Spinal cord (tissue), 10 donors: ENCODE data around the gene VARS1. TPM values are rescaled to one million over a fixed set of nuclear protein-coding genes. Genes with fewer than 3 reads are reported as not detected.

Experiments used
- DNase-seq, 6 donors: peaks; one replicate each; pipeline versions ENCODE4 v3.0.0 to v3.0.0-alpha.2; 2013 to 2015; ENCODE audit warnings: low spot score in 6 of 6, low read depth in 4 of 6
- H3K27ac ChIP-seq: one replicate; pipeline ENCODE4 v1.5.1; 2013; ENCODE audit warnings: low read depth, low read length, control low read depth
- H3K27me3 ChIP-seq: one replicate; pipeline ENCODE4 v1.6.1; 2013; ENCODE audit warnings: low read length; ENCODE audit not compliant: control insufficient read depth, insufficient read depth
- H3K36me3 ChIP-seq: one replicate; pipeline ENCODE4 v1.6.1; 2013; ENCODE audit warnings: low read length; ENCODE audit not compliant: control insufficient read depth, insufficient read depth
- H3K4me1 ChIP-seq: one replicate; pipeline ENCODE4 v1.6.1; 2013; ENCODE audit warnings: low read length; ENCODE audit not compliant: control insufficient read depth, insufficient read depth
- H3K4me3 ChIP-seq: one replicate; pipeline ENCODE4 v1.5.1; 2013; ENCODE audit warnings: low read depth, low read length, control low read depth
- H3K9me3 ChIP-seq: one replicate; pipeline ENCODE4 v1.6.1; 2013; ENCODE audit warnings: low read length; ENCODE audit not compliant: control insufficient read depth, insufficient read depth
- whole genome bisulfite sequencing: methylation state at CpG from one replicate; pipeline ENCODE4 v1.1.5; 2013; ENCODE audit warnings: missing lambda C conversion rate; ENCODE audit not compliant: insufficient coverage; 5-methylcytosine and 5-hydroxymethylcytosine counted together
- polyA plus RNA-seq, 2 donors: library from polyadenylated mRNA; unstranded; fragments of 120-200 nt; gene quantifications; one replicate each; pipeline ENCODE4 v1.2.1, GENCODE V29; 2013; ENCODE audit not compliant: insufficient read length in 2 of 2
- total RNA-seq, 2 donors: library from RNA; depleted of rRNA in 1 of 2; stranded (reverse); fragments of 120-200 nt in 1 of 2; fragments of >200 nt in 1 of 2; gene quantifications; one replicate each; pipeline versions ENCODE4 v1.2.3 to v1.2.4, GENCODE V29; 2013 to 2014
- donor health status: healthy.

The VARS1 gene
- total and polyA plus RNA-seq, 4 donors, result 25.3 to 70.6 (median 50.8) TPM

DNA sequence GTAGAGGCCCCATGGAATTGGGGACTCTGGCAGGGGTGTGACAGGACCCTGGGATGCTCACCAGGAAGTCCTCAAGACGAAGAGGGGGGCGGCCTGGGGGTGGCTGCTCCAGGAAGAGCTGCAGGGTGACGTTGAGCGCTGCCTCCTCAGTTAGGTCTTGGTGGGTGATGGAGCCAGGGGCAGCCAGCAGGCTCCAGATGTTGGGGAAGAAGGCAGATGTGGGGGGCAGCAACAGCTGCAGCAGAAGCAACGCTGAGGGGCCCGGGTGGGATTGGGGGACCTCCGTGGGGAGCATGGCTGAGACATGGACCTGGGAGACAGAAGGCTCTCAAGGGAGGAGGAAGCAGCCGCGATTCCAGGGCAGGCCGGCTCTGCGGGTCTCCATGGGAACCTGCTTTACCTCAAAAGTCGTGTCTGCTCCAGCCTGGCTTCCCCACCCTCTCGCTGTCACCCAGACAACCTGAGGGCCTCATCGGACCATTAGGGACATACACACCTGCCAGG is 19.0 kb downstream of the VARS1 start:
- Histone ChIP-seq H3K27me3 (no peaks in the 10 kb centered on the region), H3K36me3 (peaks cover 59% of the 10 kb centered on the region), H3K9me3 (no peaks in the 10 kb centered on the region), H3K4me3 (no peak overlapping the region), H3K27ac (no peak overlapping the region), H3K4me1 (peaks cover 17% of the 10 kb centered on the region)
- WGBS, result 50% methylated on average over 14 of the region's 14 CpGs
- no peak for DNase-seq

GRCh38 chr6:31775633-31776484 is 19.7 kb downstream of the VARS1 start:
- 89% methylated on average over 32 of the region's 32 CpGs for WGBS
- no peak overlapping the region for H3K27ac ChIP-seq

DNA sequence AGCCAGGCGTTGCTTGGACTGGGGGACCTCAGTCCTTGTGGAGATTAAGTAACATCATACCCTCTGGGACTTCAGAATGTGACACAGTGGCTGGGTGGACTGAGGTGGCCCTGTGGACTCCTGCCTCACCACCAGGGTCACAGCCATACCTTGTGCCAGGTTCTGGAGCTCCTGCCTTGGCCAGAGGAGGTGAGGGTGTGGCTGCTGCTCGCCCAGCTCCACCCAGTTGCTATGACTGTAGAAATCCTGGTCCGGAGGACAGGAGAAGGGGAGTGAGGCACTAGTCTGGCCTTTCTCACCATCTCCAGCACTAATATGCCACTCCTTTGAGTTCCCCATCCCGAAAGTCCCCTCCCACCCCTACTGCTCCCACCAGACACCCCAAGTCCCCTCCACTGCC is 20.4 kb downstream of the VARS1 start:
- Histone ChIP-seq H3K36me3 (peaks cover 45% of the 10 kb centered on the region), H3K4me3 (no peak overlapping the region), H3K4me1 (peaks cover 17% of the 10 kb centered on the region), H3K9me3 (no peaks in the 10 kb centered on the region), H3K27me3 (no peaks in the 10 kb centered on the region), H3K27ac (no peak overlapping the region)
- no peak for DNase-seq
- WGBS, result 80% methylated on average over 3 of the region's 4 CpGs

More at GRCh38 chr6:31775633-31776484, 19.7 kb downstream of the VARS1 start:
- H3K27me3 ChIP-seq, result no peaks in the 10 kb centered on the region
- no peak overlapping the region for H3K4me3 ChIP-seq
- peaks cover 52% of the 10 kb centered on the region for H3K36me3 ChIP-seq
- no peak for DNase-seq
- H3K9me3 ChIP-seq, result no peaks in the 10 kb centered on the region
- peaks cover 17% of the 10 kb centered on the region for H3K4me1 ChIP-seq

DNA sequence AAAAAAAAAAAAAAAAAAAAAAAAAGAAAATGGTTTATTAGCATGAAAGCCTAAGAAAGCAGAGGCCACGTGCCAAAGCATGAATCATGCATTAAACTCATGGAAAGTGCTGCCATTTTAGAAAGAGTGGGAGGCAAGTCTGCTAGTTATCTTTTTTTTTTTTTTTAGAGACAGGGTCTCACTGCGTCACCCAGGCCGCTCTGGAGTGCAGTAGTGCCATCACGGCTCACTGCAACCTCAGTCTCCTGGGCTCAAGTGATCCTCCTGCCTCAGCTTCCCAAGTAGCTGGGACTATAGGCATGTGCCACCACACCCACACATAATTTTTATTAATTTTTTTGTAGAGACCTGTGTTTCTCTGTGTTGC is 23.6 kb downstream of the VARS1 start:
- Histone ChIP-seq H3K4me1 (peaks cover 10% of the 10 kb centered on the region), H3K36me3 (peaks cover 15% of the 10 kb centered on the region), H3K4me3 (no peak overlapping the region), H3K27me3 (no peaks in the 10 kb centered on the region), H3K27ac (no peak overlapping the region), H3K9me3 (no peaks in the 10 kb centered on the region)
- DNase-seq, result no peak
- WGBS, result 0% methylated on average over 1 of the region's 4 CpGs

DNA sequence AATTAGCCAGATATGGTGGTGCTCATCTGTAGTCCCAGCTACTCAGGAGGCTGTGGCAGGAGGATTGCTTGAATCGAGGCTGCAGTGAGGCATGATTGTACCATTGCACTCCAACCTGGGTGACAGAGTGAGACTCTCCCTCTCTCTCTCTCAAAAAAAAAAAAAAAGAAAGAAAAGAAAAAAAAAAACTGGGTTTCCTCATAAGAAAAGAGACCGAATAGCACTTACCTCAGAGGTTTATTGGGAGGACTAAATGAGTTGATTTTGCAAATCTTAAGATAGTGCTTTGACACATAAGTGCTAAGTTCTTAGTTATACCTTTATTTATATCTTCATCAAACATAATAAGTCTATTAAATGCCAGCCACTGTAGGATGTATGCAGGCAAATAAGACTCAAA is 24.7 kb downstream of the VARS1 start:
- H3K36me3 ChIP-seq, result peaks cover 10% of the 10 kb centered on the region
- H3K4me1 ChIP-seq, result peaks cover 12% of the 10 kb centered on the region
- no CpG with 5 or more reads among the region's 2 CpGs for WGBS
- no peak for DNase-seq
- H3K9me3 ChIP-seq, result no peaks in the 10 kb centered on the region
- no peak overlapping the region for H3K27ac ChIP-seq
- H3K4me3 ChIP-seq, result no peak overlapping the region
- no peaks in the 10 kb centered on the region for H3K27me3 ChIP-seq

DNA sequence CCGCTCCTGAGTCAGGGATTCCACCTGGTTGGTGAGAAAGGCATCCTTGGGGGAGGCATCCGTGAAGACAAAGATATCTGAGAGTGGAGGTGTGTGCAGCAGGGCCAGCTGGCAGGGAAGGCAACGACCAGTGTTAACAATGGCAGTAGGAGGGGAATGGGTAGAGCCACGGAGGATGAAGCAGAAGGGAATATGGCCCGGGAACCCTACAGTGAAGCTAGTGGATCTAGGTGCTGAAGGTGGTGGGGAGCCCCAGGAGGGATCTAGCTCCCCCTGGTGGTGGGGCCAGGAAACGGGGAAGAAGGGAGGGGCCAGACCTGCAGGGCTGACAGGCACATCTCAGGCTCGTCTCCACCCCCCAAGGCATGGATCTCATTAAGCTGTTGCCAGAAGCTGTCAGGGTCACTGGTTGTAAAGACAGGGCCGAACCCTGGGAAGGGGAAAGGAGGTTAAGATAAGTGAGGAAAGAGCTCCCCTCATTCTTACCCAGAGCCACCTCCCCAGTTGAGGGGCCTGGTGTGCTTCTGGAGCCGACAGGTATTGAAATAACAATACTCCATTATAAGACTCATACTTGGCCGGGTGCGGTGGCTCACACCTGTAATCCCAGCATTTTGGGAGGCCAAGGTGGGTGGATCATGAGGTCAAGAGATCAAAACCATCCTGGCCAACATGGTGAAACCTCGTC is 25.7 kb downstream of the VARS1 start:
- no peak overlapping the region for H3K27ac ChIP-seq
- H3K36me3 ChIP-seq, result peaks cover 9% of the 10 kb centered on the region
- no peak overlapping the region for H3K4me3 ChIP-seq
- H3K4me1 ChIP-seq, result peaks cover 17% of the 10 kb centered on the region
- WGBS, result 58% methylated on average over 7 of the region's 12 CpGs
- no peak for DNase-seq
- H3K9me3 ChIP-seq, result no peaks in the 10 kb centered on the region
- no peaks in the 10 kb centered on the region for H3K27me3 ChIP-seq

- WGBS, result 88% methylated on average over 13 of the region's 18 CpGs
- DNase-seq, result no peak
- no peak overlapping the region for H3K27ac ChIP-seq
- peaks cover 9% of the 10 kb centered on the region for H3K36me3 ChIP-seq
- H3K4me1 ChIP-seq, result peaks cover 25% of the 10 kb centered on the region
- no peaks in the 10 kb centered on the region for H3K27me3 ChIP-seq
- no peaks in the 10 kb centered on the region for H3K9me3 ChIP-seq
- no peak overlapping the region for H3K4me3 ChIP-seq
Observed at GRCh38 chr6:31768363-31769257, 26.9 kb downstream of the VARS1 start.

GRCh38 chr6:31767096-31767645 is 28.4 kb downstream of the VARS1 start:
- DNase-seq, result no peak
- no peak overlapping the region for H3K27ac ChIP-seq
- peaks cover 31% of the 10 kb centered on the region for H3K4me1 ChIP-seq
- H3K27me3 ChIP-seq, result no peaks in the 10 kb centered on the region
- no peak overlapping the region for H3K4me3 ChIP-seq
- H3K36me3 ChIP-seq, result peaks cover 16% of the 10 kb centered on the region
- WGBS, result 100% methylated on average over 5 of the region's 6 CpGs
- no peaks in the 10 kb centered on the region for H3K9me3 ChIP-seq
